HuH-7.5 (cell line): ENCODE results near the gene LCORL.
A peak's percentile ranks its signal among the peaks of the same experiment; 100 is the strongest.
"Not testable (repeated sequence)": the region's sequence is repeated elsewhere in the genome, so short reads cannot be mapped to it uniquely, and the experiment has no call there.

Experiments
- DNase-seq: peaks from one replicate; pipeline ENCODE4 v3.0.0; 2011; ENCODE audit warnings: low spot score

The LCORL gene

DNA sequence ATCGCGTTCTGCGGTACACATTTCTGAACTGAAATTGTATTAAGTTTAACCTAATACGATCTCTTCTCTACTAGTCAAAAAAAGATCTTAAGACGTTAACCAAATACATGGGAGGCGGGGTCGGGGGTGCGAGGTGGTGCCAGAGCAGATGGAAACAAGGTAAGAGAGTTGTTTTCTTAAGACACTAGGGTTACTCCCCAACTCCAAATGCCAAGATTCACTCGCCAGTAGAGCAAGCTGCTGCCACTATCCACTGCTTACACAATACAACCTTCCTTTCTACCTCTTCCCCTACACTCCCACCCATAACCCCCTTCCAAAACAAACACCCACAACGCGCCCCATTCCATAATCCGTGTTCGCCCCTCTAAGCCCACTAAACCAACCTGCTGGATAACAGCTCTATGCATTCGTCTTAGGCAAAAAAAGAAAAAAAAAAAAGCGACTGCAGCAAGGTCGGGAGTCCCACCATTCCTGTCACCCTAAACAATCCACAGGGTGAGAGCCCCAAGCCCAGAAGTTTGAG is 1.3 kb downstream of the LCORL start:
- DNase-seq: peak; percentile 20

DNA sequence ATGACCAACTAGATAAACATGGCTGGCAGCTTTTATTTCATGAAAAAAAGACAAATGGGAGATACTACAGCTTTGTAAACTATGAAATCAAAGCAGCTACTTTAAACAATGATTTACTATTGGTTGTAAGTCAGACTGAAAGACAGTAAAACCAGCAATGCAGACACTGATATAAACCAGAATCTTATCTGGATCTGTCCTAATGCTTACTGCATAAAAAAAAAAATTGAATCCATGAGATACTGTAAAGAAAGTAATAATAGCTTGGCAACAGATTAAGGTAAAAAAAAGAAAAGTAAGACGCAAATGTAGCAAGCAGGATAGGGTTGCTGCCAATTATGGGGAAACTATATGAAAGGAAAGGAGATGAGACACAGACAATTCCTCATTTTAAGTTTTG is 7.3 kb downstream of the LCORL start:
- no peak for DNase-seq

DNA sequence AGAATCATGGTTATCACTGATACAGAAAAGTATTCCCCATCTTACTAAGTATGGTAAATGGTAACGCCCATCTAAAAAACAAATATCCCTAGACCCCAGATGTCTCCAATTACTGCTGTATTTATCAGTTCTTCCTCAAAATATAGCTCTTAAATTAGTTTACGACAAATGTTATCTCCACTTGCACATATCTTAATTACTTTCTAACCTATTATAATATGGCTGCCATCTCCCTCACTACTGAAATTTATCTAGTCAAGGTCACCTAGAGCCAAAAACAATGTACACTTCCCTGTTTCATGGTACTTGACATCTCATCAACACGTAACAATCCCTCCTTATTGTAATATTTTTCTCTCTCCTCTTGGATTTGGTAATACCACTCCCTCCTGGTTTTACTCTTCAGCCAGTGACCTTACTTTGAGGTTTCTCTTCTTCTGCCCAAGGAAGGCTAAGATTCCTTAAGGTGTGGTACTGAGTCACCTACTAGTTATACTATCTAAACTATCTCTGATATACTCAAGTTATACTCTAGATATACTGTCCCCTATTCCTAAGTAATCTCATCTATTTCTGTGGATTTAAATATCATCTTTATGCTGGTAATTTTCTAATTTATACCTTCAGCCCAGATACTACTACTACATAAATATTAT is 8.6 kb downstream of the LCORL start:
- DNase-seq: no peak

DNA sequence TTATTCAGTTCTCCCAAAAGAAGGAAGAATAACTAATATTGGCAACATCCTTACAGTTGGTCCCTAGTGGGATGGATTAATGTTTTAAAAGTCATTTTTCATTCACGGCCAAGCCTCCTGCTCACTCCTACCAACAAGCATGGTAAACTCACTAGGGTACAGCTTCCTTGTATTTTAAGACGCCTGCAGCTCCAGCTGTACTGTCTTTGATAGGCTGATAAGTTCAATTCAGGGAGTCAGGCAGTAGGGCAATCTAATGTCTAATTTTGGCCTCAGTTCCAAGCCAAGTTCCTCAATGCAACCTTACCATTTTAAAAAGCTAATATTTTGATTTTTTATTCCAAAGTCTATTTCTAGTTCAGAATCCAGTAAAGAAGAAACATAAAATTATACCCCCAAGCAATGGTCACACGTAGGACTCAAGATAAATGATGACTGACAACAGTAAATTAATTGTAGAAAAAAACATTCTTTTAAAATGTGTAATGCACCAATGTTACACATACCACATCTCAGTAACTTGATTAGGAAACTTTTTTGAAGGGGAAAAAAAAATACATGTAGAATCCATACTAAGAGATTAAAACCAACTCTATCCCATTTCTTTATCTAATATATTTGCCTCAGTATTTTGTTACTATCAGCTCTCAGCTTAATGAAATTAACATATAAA is 9.3 kb downstream of the LCORL start:
- DNase-seq: no peak

DNA sequence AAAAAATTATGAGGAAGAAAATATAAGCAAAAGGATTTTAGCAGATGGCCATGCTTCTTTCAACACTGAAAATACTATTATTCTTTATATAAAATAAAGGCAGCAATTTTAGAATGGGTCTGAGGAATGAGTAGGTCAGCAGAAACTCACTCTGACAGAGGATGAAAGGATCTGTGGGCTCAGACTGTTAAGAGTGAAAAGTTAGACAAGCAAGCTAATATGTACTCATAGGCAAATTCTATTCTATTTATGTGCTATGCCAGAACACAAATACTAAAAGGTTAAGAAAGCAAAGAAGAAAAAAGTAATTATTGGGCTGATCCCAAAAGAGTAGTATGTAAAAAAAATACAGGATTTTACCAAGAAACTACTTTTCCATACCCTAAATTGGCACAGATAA is 13.9 kb downstream of the LCORL start:
- DNase-seq: no peak

DNA sequence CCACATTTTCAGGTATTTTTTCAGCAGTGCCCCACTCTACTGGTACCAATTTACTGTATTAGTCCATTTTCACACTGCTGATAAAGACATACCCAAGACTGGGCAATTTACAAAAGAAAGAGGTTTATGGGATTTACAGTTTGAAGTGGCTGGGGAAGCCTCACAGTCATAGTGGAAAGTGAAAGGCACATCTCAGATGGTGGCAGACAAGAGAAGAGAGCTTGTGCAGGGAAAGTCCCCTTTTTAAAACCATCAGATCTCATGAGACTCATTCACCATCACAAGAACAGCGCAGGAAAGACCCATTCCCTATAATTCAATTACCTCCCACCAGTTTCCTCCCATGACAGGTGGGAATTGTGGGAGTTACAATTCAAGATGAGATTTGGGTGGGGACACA is 15.1 kb downstream of the LCORL start:
- not testable (repeated sequence) for DNase-seq

DNA sequence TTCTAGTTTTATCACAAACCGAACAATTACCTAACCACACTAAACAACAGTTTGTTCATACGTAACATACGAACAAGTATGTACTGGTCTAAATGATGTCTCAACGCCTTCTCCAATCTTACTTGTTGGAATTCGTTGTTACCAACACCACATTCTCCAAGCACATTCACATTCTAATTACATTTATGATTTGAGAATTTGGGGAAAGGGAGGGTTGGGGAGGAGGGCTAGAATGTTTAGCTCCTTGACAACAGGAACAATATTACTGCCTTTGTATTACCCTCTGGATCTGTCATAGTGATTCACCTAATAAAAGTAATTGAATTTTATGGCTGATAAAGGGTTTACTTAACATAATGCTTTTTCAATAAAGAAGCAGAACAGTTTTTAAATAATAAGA is 24.4 kb downstream of the LCORL start:
- no peak for DNase-seq

DNA sequence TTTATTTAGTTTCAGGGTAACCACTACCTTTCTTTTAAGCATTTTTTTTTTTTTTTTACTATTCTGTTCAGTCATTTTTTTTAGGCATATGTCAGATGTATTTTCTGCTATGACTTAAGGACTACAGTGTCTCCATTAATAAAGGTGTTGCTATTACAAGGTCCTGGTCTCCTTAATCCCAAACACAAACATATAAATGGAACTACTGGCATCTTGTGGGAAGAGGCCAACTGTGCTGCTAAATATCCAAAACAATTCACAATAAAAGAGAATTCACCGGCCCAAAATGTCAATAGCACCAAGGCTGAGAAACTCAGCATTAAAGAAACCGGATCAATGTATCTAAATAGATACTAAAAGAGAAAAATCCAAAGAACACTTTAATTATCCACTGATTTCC is 26.4 kb downstream of the LCORL start:
- no peak for DNase-seq

DNA sequence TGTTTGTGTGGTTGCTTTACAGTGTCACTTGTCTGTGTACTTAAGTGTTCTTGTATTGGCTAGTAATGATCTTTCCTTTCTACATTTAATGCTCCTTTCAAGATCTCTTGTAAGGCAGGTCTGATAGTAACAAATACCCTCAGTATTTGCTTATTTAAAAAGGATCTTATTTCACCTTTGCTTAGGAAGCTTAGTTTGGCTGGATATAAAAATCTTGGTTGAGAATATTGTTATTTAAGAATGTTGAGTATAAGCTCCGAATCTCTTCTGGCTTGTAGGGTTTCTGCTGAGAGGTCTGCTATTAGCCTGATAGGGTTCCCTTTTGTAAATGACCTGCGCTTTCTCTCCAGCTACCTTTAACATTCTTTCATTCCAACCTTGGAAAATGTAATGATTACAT is 35.7 kb downstream of the LCORL start:
- DNase-seq: no peak

DNA sequence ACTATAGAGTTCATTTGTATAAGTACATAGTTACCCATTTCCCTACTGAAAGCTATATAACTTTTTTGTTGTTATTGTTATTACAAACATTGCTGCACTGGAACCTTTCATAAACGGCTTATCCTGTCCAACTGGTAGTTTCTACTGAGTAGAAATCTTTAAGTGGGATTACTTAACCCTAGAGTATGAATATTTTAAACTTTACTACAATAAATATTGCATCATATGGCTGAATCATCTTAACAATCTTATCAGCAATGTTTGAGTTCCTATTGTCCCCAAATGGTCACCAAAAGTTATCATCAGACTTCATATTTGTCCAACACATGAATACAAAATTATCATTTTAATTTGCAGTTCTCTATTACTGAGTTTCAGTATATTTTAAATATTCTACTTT is 40.5 kb downstream of the LCORL start:
- DNase-seq: no peak

DNA sequence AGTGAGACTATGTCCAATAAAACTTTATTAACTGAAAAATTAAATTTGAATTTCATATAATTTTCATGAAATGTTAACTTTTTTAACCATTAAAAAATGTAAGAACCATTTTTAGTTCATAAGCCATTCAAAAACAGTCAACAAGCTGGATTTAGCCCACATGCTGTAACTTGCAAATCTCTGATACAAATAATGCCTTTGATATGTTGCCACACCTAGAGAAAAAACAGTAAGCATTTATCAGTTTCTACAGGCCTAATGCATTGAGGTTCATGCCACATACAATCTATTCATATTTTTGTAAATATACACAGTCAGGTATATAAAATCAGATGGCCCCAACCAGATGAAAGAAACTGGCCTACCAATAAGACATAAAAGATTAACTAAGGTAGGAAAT is 52.8 kb downstream of the LCORL start:
- no peak for DNase-seq

DNA sequence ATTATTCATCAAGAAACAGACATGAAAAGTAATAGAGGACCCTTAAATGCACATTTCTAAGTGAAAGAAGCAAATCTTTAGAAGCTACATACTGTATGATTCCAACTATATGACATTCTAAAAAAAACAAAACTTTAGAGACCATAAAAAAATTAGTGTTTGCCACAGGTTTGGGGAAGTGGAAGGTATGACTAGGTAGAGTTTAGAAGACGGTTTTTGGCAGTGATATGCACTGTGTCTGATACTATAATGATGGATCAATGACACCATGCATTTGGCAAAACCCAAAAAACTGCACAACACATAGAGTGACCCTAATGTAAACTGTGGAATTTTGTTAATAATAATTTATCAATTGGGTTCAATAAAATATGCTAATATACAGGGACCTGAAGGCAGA is 54.5 kb downstream of the LCORL start:
- DNase-seq: no peak

DNA sequence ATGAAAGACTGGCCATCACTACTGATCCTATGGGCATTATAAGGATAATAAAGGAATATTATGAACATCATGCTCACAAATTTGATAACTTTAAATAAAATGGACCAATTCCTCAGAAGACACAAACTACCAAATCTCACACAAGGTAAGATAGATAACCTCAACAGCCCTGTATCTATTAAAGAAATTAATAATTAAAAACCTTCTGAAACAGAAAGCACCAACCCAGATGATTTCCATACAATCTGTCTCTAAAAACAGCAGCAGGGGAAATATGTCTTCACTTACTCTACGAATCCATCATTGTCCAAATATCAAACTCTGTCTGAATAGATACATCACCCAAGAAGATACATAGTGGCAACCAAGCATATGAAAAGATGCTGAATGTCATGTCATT is 55.2 kb downstream of the LCORL start:
- no peak for DNase-seq

DNA sequence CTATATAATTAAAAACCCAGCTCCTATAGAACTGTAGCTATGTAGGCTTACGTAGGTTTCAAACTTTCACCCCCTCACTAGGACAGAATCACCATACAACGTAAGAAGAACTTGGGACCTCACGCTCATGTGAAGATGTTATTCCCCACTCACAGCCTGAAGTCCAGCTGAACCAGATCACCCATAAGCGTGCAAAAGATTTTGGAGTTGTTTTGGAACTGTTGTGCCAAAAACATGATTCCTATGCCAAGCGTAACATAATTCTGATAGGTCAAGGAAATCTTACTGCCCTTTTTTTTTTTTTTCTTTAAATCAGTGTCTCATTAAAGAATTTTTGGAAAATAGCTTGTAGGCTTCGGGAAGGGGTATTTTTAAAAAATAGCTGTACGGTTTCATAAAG is 57.0 kb downstream of the LCORL start:
- no peak for DNase-seq

DNA sequence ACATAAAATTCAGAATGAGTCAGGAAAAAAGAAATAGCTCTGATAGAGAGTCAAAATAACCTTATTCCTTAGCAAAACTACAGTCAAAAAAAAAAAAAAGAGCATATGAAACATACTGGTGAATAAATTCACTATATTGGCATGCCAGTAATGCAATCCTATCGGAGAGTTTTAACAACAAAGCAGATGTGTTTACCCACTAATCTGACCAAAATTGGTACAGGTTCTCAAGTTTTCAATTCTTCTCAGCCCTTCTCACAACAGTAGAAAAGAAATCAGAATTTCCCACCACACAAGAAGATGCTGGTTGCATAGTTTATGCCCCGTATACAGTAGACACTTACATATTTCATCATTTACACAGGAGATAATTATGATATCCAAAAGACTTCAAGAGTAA is 59.4 kb downstream of the LCORL start:
- no peak for DNase-seq

DNA sequence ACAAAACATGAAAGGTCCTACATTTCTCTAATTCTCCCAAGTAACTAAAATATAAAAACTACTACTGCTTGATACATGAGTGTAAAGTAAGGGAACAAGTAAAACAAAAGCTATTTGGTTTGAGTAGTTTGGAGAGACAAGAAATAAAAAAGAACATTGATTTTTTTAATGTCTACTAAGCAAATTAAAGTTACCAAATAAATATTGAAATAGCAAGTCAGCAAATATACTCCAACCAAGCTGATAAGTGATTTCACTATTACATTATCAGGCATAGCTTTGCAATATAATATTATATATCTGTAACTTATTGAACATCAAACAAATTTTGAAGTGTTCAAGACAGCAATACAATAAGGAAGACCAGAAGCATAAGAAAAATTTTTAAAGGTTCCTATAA is 60.3 kb downstream of the LCORL start:
- no peak for DNase-seq

DNA sequence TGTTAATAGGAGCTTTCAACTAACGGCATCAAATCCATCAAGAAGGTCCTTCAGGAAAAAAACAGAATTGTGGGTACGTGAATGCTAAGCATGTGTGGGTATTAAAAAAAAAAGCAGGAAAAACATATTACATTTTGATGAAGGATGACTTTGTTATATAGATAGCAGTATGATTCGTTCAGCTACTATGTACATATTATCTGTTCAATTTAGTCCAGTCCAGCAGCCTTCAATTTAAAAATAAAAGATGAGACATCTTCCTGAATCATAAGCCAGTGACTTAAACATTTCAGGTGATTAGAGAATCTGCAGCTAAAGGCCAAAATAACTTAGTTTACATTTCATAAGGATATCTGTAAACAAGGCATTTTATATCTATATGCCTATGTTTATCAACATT is 63.4 kb downstream of the LCORL start:
- no peak for DNase-seq

DNA sequence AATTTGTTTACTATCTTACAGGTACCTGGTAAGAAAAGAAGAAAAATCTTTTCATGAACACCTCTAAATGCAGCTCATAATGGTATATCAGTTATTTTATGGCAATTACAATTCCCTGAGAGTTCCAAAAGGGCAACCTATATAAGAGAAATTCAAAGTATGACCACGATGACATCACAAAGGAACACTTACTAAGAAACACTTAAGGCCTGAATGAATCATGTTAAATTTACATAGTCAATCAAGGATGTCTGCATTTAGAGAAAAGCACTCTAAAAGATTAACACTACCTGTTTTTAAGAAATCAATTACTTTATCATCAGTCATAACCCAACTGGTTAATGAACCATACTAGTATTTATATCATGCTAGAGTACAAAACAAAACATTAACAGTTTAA is 63.9 kb downstream of the LCORL start:
- DNase-seq: no peak

DNA sequence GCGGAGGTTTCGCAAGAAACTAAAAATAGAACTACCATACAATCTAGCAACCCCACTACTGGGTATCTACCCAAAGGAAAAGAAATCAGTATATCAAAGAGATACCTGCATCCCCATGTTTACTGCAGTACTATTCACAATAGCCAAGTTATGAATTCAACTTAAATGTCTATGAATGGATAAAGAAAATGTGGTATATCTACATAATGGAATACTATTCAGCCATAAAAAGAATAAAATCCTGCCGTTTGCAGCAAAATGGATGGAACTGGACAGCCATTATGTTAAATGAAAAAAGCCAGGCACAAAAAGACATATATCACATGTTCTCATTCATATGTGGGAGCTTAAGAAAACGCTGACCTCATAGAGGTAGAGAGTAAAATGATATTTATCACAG is 65.3 kb downstream of the LCORL start:
- DNase-seq: no peak

DNA sequence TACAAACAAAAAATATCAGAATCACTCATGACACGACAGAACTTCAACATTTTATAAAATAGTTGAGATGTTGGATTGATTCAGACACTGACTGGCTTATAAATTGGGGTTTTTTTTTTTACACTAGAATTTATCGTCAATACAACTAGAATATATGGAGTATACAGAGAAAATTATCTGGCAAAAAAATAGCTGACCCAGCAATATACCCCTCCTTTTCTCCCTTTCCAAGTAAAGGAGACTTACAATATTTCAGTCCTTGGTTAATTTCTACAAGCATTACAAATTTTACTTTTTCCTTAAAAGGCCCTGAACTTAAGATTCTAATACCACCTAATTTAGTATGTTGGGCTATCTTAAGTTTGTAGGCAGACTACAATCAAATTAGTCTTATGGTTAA is 76.3 kb downstream of the LCORL start:
- DNase-seq: no peak

DNA sequence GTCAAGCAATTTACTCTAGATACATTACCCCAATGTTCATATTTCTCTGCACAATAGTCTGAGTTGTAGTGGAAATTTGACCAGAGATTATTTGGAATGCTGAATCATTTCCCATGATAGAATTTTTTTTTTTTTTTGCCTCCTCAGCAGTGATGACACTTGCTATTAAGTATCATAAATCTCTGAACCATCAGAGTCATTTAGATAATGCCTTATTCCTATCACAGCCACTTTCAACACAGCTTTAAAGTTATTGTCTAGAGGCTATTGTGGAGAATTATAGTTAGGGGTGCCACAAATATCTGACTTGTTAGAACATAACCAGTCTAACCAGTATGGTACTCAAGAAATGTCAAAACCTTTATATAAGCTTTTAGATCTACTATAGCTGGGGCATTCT is 79.8 kb downstream of the LCORL start:
- no peak for DNase-seq

DNA sequence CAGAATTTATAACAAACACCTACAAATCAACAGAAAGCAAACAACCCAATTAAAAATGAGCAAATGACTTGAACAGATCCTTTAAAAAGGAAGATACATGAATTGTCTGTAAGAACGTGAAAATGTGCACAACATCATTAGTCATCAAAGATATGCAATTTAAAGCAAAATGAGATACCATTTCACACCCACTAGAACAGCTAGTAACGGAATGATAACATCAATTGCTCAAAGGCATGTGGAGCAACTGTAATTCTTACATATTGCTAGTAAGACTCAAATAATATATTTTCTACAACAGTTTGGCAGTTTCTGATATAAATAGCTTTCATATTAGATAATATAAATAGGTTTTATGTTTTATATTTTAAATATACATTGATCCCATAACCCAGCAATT is 82.5 kb downstream of the LCORL start:
- DNase-seq: no peak

DNA sequence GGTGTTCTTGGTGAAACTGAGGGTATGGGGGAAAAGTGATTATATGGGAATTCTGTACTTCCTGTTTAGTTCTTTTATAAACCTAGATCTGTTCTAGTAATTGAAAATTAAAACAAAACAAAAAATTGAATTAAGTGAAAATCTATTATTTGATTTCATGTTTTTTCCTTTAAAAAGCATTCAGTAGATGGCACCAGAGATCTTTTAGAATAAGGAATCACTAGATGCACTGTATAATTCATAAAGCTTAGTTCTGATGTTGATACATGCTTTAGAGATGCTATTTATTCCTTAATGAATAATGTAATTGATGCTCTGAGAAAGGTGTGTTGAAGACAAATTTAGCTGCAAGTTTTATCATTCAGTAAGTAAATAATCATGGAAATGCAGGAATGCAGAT is 87.3 kb downstream of the LCORL start:
- DNase-seq: no peak

DNA sequence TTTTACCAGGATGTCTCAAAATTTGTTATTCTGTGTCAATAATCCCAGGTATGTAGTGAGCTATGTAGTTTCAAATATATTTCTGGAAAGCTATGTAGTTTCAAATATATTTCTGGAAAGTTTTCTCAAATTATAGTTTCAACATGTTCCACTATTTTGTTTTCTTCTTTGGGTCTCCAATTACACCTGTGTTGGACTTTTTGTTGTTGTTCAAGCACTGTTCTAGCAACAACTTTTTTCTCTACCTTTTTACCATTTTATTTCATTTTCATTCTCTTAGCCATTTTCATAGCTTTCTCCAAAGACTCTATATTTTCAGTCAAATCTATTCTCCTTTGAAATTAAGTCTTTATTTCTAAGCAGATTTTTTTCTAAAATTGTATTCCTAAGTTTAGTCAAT is 88.4 kb downstream of the LCORL start:
- DNase-seq: no peak
